AG04449 (cell line): ENCODE measurements around the gene RFFL.

ENCODE experiments used
- CTCF ChIA-PET: fragments of 350-600 bp; formaldehyde crosslinking; extraction: SDS; loops from one replicate; lab custom pipeline; 2021; ENCODE audit warnings: antibody characterized with exemption; lab: Yijun Ruan, JAX
- POLR2A ChIA-PET: fragments of 400-600, 350-600 bp; formaldehyde crosslinking; extraction: SDS; loops from one replicate; lab custom pipeline; 2020; ENCODE audit warnings: antibody characterized with exemption, inconsistent platforms; lab: Yijun Ruan, JAX
- DNase-seq: peaks from one replicate; pipeline ENCODE4 v3.0.0-alpha.2; 2010; ENCODE audit warnings: low read depth, low spot score
- H3K4me3 ChIP-seq: 2 replicates; pipeline ENCODE4 v1.5.1; 2011; ENCODE audit warnings: low read depth, mild to moderate bottlenecking, control low read depth, low read length
- TF ChIP-seq, protein P1 (sequence below): IDR thresholded peaks from one replicate; pipeline ENCODE4 v1.5.1; 2011; ENCODE audit warnings: mild to moderate bottlenecking, moderate library complexity, low read length, control low read depth, inconsistent platforms; ENCODE audit not compliant: insufficient read depth; ENCODE audit errors: missing control alignments

RFFL gene

DNA sequence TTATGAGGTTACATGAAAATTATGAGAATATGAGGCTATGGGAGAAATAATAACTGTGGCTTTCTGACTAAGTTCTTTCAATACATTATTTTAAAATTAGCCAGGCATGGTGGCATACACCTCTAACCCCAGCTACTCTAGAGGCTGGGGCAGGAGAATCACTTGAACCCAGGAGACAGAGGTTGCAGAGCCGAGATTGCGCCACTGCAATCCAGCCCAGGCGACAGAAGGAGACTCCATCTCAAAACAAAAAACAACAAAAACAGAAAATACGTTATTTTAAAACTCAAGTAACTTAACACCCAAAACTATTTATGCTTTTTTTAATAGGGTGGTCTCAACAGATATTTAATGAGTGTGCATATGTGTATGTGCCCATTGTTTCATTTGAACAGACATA is 2.4 kb upstream of the RFFL start:
- CTCF ChIA-PET = interaction anchor here (1.2 kb wide), 1 partner anchor 24 kb away, joined by 10 read pairs; no protein-coding TSS in a partner anchor
- TF ChIP-seq, protein P1, sequence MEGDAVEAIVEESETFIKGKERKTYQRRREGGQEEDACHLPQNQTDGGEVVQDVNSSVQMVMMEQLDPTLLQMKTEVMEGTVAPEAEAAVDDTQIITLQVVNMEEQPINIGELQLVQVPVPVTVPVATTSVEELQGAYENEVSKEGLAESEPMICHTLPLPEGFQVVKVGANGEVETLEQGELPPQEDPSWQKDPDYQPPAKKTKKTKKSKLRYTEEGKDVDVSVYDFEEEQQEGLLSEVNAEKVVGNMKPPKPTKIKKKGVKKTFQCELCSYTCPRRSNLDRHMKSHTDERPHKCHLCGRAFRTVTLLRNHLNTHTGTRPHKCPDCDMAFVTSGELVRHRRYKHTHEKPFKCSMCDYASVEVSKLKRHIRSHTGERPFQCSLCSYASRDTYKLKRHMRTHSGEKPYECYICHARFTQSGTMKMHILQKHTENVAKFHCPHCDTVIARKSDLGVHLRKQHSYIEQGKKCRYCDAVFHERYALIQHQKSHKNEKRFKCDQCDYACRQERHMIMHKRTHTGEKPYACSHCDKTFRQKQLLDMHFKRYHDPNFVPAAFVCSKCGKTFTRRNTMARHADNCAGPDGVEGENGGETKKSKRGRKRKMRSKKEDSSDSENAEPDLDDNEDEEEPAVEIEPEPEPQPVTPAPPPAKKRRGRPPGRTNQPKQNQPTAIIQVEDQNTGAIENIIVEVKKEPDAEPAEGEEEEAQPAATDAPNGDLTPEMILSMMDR = no peak
- POLR2A ChIA-PET = no interaction called here
- H3K4me3 ChIP-seq = no peak overlapping the region
- DNase-seq = no peak

DNA sequence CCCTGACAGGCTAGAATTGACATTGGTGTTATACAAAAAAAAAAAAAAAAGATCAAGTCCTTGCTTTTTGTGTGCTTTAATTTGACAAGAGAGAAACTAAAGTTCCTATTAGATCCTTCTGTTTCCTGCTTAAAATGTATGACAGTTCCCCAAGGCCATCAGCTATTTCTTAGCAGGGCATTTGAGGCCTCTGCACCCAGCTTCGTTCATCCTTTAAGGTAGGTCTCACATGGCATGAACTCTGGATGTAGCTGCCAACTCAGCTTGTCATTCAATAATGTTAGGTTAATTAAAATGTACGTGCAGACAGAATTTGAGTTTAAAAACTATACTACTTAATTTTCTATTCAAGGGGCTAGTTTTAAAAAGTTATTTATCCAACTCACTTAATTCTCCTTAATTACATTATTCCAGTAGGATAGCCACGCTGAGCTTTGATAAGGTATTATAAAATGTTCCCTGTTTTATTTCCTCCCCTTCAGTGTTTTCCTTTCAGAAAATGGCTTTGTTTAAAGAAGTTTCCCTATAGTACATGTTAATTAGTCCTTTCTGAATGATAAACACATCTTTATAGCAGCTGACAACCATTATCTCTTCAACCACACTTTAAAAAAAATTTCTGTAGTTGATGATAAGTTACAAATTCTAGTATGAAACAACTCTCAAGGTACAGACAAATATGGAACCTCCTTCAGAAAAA is 1.2 kb upstream of the RFFL start:
- TF ChIP-seq, protein P1 = no peak
- H3K4me3 ChIP-seq = no peak overlapping the region
- no peak for DNase-seq
- POLR2A ChIA-PET = interaction anchor here (1.7 kb wide), 1 partner anchor 84 kb away, joined by 5 read pairs; the partner anchor contains the start of gene LIG3
- CTCF ChIA-PET = interaction anchor here (0.7 to 1.6 kb wide), 6 partner anchors 10 to 84 kb away, joined by 3 to 10 read pairs (median 5); partner anchors contain the start of gene LIG3

DNA sequence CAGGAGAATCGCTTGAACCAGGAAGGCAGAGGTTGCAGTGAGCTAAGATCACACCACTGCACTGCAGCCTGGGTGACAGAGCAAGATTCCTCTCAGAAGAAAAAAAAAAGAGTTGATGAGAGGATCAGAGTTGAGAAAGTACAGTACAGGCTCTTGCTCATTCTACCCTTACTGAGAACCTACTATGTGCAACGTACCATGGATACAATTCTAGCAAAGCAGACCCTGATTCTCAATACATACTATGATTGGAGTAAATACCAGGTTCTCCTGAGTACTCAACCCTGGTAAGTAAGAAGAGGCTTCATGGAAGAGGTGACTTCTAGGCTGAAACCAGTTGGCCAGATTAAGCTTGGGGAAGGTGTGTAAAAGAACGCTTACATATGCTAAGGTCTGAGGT is 1.2 kb downstream of the RFFL start:
- TF ChIP-seq, protein P1 = no peak
- H3K4me3 ChIP-seq = no peak overlapping the region
- POLR2A ChIA-PET = no interaction called here
- CTCF ChIA-PET = interaction anchor here (0.8 to 0.9 kb wide), 2 partner anchors 14 to 27 kb away, joined by 3 read pairs; no protein-coding TSS in a partner anchor
- no peak for DNase-seq

DNA sequence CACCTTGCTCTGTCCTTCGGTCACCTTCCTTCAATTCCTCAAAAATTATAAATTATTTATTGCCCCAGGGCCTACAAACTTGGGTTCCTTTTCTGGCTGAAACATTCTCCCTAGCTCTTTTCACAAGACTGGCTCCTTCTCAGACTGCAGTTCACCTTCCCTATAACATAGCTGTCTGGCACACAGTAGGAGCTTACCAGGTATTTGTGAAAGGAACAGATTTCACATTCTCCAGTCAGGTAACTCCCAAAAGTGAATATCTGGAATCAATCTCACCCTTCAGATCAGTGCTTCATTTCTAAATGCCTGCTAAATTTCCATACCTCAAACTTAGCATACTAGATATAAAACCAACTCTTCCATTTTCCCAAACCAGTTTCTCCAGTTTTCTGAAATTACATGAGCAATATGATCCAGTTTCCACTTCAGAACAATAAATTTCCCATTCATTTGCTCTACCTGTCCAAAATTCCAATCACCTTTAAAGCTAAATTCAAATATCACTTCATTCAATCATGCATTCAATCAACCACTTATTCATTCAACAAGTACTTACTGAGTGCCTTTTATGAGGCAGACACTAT is 6.1 kb downstream of the RFFL start:
- ChIA-PET CTCF (no interaction called here), POLR2A (no interaction called here)
- TF ChIP-seq, protein P1 = no peak
- H3K4me3 ChIP-seq = no peak overlapping the region
- no peak for DNase-seq

DNA sequence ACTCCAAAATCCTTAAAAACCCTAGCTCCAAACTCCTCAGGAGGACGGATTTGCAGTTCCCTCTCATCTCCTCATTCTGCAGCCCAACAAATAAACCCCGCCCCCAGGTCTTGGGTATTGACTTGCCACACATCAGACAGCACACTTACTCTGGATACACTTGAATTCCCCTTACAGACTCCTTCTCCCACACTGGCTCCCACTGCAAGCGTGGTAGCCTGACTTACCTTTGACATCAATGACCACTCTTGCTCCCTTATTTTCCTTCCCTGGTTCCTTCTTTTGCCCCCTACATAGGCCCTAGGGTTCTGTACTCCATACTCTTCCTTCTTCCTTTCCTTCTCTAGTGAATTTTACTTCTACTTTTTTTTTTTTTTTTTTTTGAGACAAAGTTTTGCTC is 7.5 kb downstream of the RFFL start:
- CTCF ChIA-PET = no interaction called here

DNA sequence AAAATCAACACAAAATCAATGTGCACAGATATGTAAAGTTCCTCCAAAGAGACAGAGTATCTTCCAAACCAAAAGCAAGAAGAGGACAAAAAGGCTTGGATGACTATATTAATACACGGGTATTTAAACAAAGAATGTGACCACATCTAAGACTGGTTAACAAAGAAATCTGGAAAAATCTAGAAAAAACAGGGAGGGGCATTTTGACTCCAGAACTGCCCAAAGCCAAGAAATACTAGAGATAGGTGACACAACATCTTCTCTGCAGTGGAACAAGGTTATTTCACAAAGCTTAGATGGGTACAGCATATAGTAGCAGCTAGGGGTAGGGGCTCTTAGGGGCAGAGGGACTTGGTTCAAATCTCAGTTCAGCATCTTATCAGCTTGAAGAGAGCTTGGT is 10.3 kb downstream of the RFFL start:
- TF ChIP-seq, protein P1 = no peak
- ChIA-PET POLR2A (no interaction called here), CTCF (interaction anchor here (1.6 kb wide), 1 partner anchor 14 kb away, joined by 4 read pairs; no protein-coding TSS in a partner anchor)

More for the DNA sequence above, 7.5 kb downstream of the RFFL start:
- no peak overlapping the region for H3K4me3 ChIP-seq
- no peak for DNase-seq
- POLR2A ChIA-PET = no interaction called here
- TF ChIP-seq, protein P1 = no peak

More for the DNA sequence above, 10.3 kb downstream of the RFFL start:
- no peak for DNase-seq
- H3K4me3 ChIP-seq = no peak overlapping the region
